GM23338 (cell line): ENCODE results near the gene MAP1S.

Experiments used
- CREB1 ChIP-seq: fragments of 250-450 bp; sonication (Bioruptor Pico); IDR thresholded peaks from 2 replicates; pipeline ENCODE4 v1.5.0; 2020; ENCODE audit warnings: low read depth, mild to moderate bottlenecking, moderate library complexity
- CTCF ChIP-seq, 2 experiments: fragments of 200-600 bp in 1 of 2; sonication (generic) in 1 of 2; conservative IDR thresholded peaks; 2 replicates each; pipeline versions ENCODE4 v1.5.1 to v1.6.1; 2016 to 2017; ENCODE audit warnings: antibody characterized with exemption in 2 of 2, low read depth in 2 of 2, mild to moderate bottlenecking in 2 of 2, moderate library complexity in 1 of 2
- ETS1 ChIP-seq: IDR thresholded peaks from 2 replicates; pipeline ENCODE4 v1.6.1; 2016; ENCODE audit warnings: antibody characterized with exemption
- EZH2 ChIP-seq: fragments of 200-600 bp; sonication (generic); IDR thresholded peaks from one replicate; pipeline ENCODE4 v1.8.0; 2017; ENCODE audit warnings: antibody characterized with exemption, mild to moderate bottlenecking, low read depth; ENCODE audit not compliant: unreplicated experiment
- POLR2AphosphoS5 ChIP-seq: IDR thresholded peaks from 2 replicates; pipeline ENCODE4 v1.6.1; 2016; ENCODE audit warnings: antibody characterized with exemption, low read depth
- REST ChIP-seq: IDR thresholded peaks from one replicate; pipeline ENCODE4 v1.6.1; 2018; ENCODE audit warnings: antibody characterized with exemption; ENCODE audit not compliant: unreplicated experiment
- STAT1 ChIP-seq: IDR thresholded peaks from one replicate; pipeline ENCODE4 v1.6.1; 2016; ENCODE audit warnings: antibody characterized with exemption; ENCODE audit not compliant: unreplicated experiment
- ZNF114 ChIP-seq: fragments of 250-450 bp; sonication (Bioruptor Pico); IDR thresholded peaks from 2 replicates; pipeline ENCODE4 v1.5.0; 2020; ENCODE audit warnings: mild to moderate bottlenecking, moderate library complexity

- TF ChIP-seq EZH2 (no peak), CTCF (conservative IDR thresholded peaks at IDR 0.05; ENCODE audit: low read depth in 2 of 2) (no peak), REST (no peak), POLR2AphosphoS5 (no peak), STAT1 (no peak), CREB1 (CRISPR knock-in tag) (no peak), ETS1 (no peak), ZNF114 (CRISPR knock-in tag) (no peak)
Observed at GRCh38 chr19:17727843-17728242, 8.6 kb downstream of the MAP1S start.
